ENCODE measurements around the gene EPX.

The EPX gene

GRCh38 chr17:58229384-58229783 lies 36.9 kb downstream of the EPX start:
- DNase-seq (ENCODE audit: low read depth) = no peak

- DNase-seq (ENCODE audit: low read depth) = no peak
Measured at GRCh38 chr17:58229881-58230280, 37.4 kb downstream of the EPX start.

- DNase-seq (ENCODE audit: low read depth) = no peak
Measured at GRCh38 chr17:58231641-58232040, 39.1 kb downstream of the EPX start.

- DNase-seq (ENCODE audit: low read depth) = no peak
Measured at GRCh38 chr17:58232707-58233156, 40.2 kb downstream of the EPX start.

GRCh38 chr17:58233543-58233942 lies 41.0 kb downstream of the EPX start:
- DNase-seq (ENCODE audit: low read depth) = no peak

- DNase-seq (ENCODE audit: low read depth) = no peak
Measured at GRCh38 chr17:58234512-58234911, 42.0 kb downstream of the EPX start.

GRCh38 chr17:58235821-58236220 lies 43.3 kb downstream of the EPX start:
- DNase-seq (ENCODE audit: low read depth) = no peak

GRCh38 chr17:58236394-58236793 lies 43.9 kb downstream of the EPX start:
- DNase-seq (ENCODE audit: low read depth) = no peak

- DNase-seq (ENCODE audit: low read depth) = no peak
Measured at GRCh38 chr17:58238147-58238634, 45.7 kb downstream of the EPX start, which contains the start of gene LPO. LPO (plus strand) TSS chr17:58238584; CDS start chr17:58242980, 4,396 bp downstream.

- DNase-seq (ENCODE audit: low read depth) = no peak
Measured at GRCh38 chr17:58239987-58240386, 47.5 kb downstream of the EPX start.

GRCh38 chr17:58242171-58242784 lies 49.8 kb downstream of the EPX start:
- DNase-seq (ENCODE audit: low read depth) = no peak

- DNase-seq (ENCODE audit: low read depth) = no peak
Measured at GRCh38 chr17:58244963-58245362, 52.4 kb downstream of the EPX start.

- DNase-seq (ENCODE audit: low read depth) = no peak
Measured at GRCh38 chr17:58245428-58246103, 53.0 kb downstream of the EPX start.

GRCh38 chr17:58246104-58246740 lies 53.7 kb downstream of the EPX start:
- no peak for DNase-seq (ENCODE audit: low read depth)

GRCh38 chr17:58246781-58247180 lies 54.3 kb downstream of the EPX start:
- no peak for DNase-seq (ENCODE audit: low read depth)

GRCh38 chr17:58247511-58248363 lies 55.2 kb downstream of the EPX start:
- DNase-seq (ENCODE audit: low read depth) = no peak

- no peak for DNase-seq (ENCODE audit: low read depth)
Measured at GRCh38 chr17:58248955-58249269, 56.4 kb downstream of the EPX start.

- DNase-seq (ENCODE audit: low read depth) = peak; percentile 65
Measured at GRCh38 chr17:58249270-58250133, 57.0 kb downstream of the EPX start.

GRCh38 chr17:58250344-58251011 lies 58.0 kb downstream of the EPX start:
- DNase-seq (ENCODE audit: low read depth) = no peak

GRCh38 chr17:58252141-58252540 lies 59.6 kb downstream of the EPX start:
- DNase-seq (ENCODE audit: low read depth) = no peak

GRCh38 chr17:58253082-58253481 lies 60.6 kb downstream of the EPX start:
- no peak for DNase-seq (ENCODE audit: low read depth)

Data from stimulated activated CD8-positive, alpha-beta memory T cell treated with anti-CD3 and anti-CD28 coated beads, Interleukin-12 subunit alpha, Interleukin-12 subunit beta, amount 100 ng/mL, for 4 hours (primary cell).